ENCODE data around the gene TMEM270.

GRCh38 chr7:73869011-73869798 lies 8.2 kb downstream of the TMEM270 start:
- TF ChIP-seq CTCF (IDR thresholded peaks at IDR 0.05) (no peak), POLR2A (IDR thresholded peaks at IDR 0.05) (no peak)
